Smooth muscle cell of the brain vasculature (primary cell): ENCODE results near the gene RHEB.

ENCODE experiments used
- DNase-seq: peaks from one replicate; pipeline ENCODE4 v3.0.0-alpha.2; 2012; ENCODE audit warnings: low read depth, low spot score

The RHEB gene

GRCh38 chr7:151431768-151432311 lies 87.9 kb downstream of the RHEB start:
- DNase-seq: no peak

GRCh38 chr7:151431281-151431767 lies 88.4 kb downstream of the RHEB start:
- no peak for DNase-seq

DNA sequence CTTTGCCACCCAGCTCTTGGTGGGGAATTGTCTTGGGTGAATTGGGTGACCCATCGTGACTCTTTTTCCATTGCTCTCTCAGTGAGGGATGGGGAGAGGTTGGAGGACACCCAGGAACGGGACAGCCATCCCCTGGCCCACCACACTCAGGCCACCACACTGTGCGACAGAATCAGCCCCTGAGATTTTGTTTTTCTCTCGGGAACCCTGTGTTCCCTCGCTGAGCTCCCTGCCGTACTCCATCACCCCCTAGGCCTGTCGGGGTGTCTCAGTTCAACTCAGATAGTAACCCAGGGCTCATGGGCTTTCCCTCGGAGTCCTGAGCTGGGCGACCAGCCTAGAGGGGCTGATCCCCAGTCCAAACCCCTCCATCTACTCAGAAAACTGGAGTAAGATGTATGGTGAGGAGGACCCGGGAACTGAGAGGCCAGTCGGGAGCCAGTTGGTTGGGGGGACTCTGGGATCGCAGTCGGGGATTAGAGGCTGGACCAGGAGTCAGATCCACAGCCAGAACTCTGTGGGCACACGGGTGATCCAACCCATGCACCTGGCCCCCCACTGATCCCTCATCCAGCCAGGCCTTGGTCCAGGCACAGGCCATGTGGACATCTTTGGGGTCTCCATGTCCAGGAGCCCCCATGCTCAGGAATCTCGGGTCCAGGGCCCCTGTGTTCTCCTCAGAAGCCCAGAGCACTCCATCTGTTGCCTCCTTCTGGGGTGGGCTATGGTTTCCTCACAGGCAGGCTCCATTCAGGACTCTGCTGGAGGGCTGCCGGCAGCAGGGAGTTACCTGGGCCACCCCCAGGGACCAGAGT lies 89.1 kb downstream of the RHEB start:
- DNase-seq: no peak

- DNase-seq: no peak
Measured at GRCh38 chr7:151429560-151430331, 89.9 kb downstream of the RHEB start.

DNA sequence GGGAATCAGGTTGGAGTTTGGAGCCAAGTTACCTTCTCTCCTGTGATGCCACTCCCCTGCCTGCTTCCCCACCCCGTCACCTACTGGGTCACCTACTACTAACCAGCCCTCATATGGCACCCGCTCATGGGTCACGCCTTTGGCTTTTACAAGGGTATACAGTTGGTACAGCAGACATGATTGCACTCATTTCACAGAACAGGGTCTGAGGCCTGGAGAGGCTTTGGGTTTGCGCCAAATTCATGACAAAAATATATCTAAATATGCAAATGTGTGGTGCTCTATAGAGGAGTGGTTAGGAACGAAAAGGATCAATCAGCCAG lies 90.5 kb downstream of the RHEB start:
- DNase-seq: no peak

GRCh38 chr7:151428378-151429236 lies 91.1 kb downstream of the RHEB start:
- peak; percentile 71 for DNase-seq

- no peak for DNase-seq
Measured at GRCh38 chr7:151427705-151428377, 91.9 kb downstream of the RHEB start.

GRCh38 chr7:151426904-151427704 lies 92.6 kb downstream of the RHEB start:
- DNase-seq: no peak

DNA sequence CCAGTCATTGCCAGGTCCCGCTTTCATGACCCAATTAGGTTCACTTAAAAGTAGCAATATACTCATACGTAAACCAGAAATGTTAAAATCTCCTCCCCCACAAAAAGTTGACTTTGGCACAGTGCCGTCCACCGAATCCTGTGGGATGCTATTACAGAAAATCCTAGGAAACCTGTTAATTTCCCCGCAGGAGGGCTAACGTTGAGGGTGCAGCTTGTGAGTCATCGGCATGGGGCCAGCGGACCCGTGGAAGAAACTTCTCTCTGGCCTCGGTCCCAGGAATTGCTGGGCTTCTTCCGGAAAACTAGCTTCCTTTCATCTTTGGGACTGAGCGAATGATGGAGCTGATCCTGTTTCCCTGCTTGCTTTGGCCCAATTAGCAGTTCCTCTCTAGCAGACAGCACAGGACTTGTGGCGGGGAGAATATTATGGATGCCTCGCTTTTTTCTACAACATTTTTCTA lies 93.2 kb downstream of the RHEB start:
- DNase-seq: peak; percentile 92

DNA sequence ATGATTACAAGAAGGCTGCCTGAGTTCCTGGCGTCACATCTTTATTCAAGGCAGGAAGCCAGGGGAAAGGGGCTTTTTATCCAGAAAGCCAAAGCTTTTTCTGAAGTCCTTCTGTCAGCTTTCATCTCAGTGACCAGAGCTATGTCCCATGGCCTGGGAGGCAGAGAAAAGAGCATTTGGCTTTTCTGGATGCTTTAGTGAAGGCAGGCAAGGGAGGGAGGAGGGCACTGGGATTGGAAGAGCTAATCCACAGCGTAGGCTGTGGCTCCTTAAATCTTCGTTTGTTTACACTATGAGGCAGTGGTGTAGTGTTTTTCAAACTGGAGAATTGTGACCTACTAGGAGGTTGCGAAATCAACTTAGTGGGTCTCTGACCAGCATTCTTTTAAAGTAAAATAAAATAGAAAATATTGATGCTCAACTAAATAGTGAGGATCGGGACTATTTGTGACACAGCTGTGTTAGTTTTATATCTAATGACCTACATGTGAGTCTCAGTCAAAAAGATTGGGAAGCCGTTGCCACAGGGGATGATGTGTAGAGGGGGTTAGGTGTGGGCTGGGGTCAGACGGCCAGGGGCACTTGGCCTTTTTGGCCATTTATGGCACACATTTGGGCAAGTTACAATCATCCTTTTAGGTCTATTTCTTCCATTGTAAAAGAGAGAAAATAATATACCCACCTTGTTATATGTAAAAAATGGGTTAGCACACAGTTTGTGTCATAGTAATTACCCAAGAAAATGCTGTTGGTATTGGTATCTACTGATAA lies 93.8 kb downstream of the RHEB start:
- no peak for DNase-seq

GRCh38 chr7:151424799-151425198 lies 94.9 kb downstream of the RHEB start:
- DNase-seq: no peak

GRCh38 chr7:151423936-151424335 lies 95.8 kb downstream of the RHEB start:
- no peak for DNase-seq

DNA sequence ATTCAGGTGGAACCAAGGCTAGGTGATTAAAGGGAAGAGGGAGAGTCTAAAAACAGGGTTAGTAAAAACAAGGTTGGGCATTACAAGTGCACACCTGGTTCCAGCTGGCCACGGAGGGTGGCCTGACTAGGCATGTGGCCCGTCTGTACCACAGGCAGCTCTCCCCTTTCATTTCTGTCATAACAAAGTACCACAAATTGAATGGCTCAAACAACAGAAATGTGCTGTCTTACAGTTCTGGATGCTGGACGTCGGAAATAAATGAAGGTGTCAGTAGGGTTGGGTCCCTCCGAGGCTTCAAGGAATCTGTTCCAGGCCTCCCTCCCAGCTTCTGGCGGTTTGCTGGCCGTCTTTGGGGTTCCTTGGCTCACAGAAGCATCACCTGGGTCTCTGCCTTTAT lies 96.5 kb downstream of the RHEB start:
- DNase-seq: no peak

DNA sequence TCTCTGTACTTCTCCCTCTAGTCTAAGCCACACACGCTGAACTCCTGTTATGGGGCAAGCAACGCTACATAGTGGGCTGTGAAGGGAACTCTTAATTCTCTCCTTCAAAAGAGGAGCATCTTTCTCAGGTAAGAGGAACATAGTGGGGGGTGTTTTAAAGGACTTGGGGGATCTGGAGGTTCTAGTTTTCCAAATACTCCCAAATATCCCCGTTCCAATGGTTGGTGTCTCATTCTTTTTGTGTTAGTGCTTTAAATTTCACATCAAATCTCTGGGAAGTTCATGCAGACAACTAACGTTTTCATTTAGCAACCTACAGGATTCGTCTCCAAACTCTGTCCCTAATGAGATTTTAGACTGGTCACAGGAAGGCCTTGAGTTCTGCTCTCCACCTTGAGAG lies 97.5 kb downstream of the RHEB start:
- DNase-seq: no peak

- DNase-seq: no peak
Measured at GRCh38 chr7:151420144-151420543, 99.6 kb downstream of the RHEB start.

GRCh38 chr7:151416941-151417315 lies 102.8 kb downstream of the RHEB start:
- DNase-seq: no peak

DNA sequence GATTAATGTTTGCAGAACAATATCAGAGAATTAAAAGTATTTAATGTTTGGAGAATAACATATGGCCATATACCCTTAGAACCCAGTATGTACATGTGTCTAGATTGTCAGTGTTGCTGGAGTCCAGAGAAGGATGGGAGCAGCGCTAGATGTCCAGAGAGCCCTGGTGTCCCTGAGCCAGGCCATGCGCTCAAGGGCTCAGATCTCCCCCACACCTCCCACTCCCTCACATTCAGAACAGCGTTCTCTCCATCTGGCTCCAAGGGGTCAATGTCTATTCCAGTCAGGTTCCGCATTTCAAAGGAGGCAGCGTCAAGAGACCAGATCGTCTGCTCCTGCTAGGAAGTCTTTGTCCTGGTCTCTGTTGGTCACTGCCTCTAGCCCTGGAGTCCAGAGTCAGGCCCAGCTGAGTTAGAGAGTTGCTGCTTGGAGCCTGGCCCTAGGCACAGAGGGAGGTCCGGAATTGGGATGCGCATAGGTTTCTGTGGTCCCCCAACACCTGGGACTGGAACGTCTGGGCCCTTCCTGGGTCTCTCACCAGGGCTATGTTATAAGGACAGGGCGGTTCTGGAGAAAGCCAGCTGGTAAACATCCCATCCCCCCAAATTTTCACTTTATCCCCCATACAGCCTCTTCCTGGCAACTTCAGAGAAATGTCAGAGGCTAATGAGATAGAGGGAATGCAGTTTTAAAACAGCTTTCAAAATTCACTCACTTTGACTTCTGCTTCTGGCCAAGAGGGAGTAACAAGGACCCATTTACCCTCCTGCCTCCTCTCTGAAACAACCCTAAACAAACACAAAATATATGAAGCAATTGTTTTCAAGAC lies 103.4 kb downstream of the RHEB start:
- no peak for DNase-seq
